ENCODE results near the gene SLC35F4.
A peak's percentile ranks its signal among the peaks of the same experiment; 100 is the strongest.
"Not testable (repeated sequence)": the region's sequence is repeated elsewhere in the genome, so short reads cannot be mapped to it uniquely, and the experiment has no call there.

Gene SLC35F4

GRCh38 chr14:57729208-57730187 lies 136.4 kb downstream of the SLC35F4 start:
- Histone ChIP-seq H3K27ac (ENCODE audit: low read depth, low read length) (no peak overlapping the region), H3K27me3 (ENCODE audit: control insufficient read depth, insufficient read depth, low read length) (no peaks in the 10 kb centered on the region), H3K4me1 (ENCODE audit: control insufficient read depth, insufficient read depth, low read length) (peaks cover 17% of the 10 kb centered on the region), H3K36me3 (ENCODE audit: control insufficient read depth, insufficient read depth, low read length) (no peaks in the 10 kb centered on the region), H3K9ac (ENCODE audit: low read length) (no peak overlapping the region), H3K4me3 (ENCODE audit: low read depth, low read length) (no peak overlapping the region), H3K9me3 (ENCODE audit: control insufficient read depth, insufficient read depth, low read depth, low read length) (no peaks in the 10 kb centered on the region)

GRCh38 chr14:57725399-57726077 lies 140.4 kb downstream of the SLC35F4 start:
- peaks cover 17% of the 10 kb centered on the region for H3K4me1 ChIP-seq (ENCODE audit: control insufficient read depth, insufficient read depth, low read length)
- H3K27ac ChIP-seq (ENCODE audit: low read depth, low read length), result no peak overlapping the region
- H3K4me3 ChIP-seq (ENCODE audit: low read depth, low read length), result no peak overlapping the region
- H3K27me3 ChIP-seq (ENCODE audit: control insufficient read depth, insufficient read depth, low read length), result no peaks in the 10 kb centered on the region
- H3K36me3 ChIP-seq (ENCODE audit: control insufficient read depth, insufficient read depth, low read length), result no peaks in the 10 kb centered on the region
- H3K9me3 ChIP-seq (ENCODE audit: control insufficient read depth, insufficient read depth, low read depth, low read length), result peaks cover 13% of the 10 kb centered on the region; the same call in 1 of the 2 replicates
- no peak overlapping the region for H3K9ac ChIP-seq (ENCODE audit: low read length)

- H3K27ac ChIP-seq (ENCODE audit: low read depth, low read length); H3K4me3 ChIP-seq (ENCODE audit: low read depth, low read length); H3K36me3 ChIP-seq (ENCODE audit: control insufficient read depth, insufficient read depth, low read length); H3K4me1 ChIP-seq (ENCODE audit: control insufficient read depth, insufficient read depth, low read length); H3K9ac ChIP-seq (ENCODE audit: low read length); H3K27me3 ChIP-seq (ENCODE audit: control insufficient read depth, insufficient read depth, low read length): not testable (repeated sequence)
- H3K9me3 ChIP-seq (ENCODE audit: control insufficient read depth, insufficient read depth, low read depth, low read length), result peaks cover 13% of the 10 kb centered on the region; the same call in 1 of the 2 replicates
Measured at GRCh38 chr14:57722141-57722540, 143.8 kb downstream of the SLC35F4 start.

- Histone ChIP-seq H3K27me3 (ENCODE audit: control insufficient read depth, insufficient read depth, low read length) (no peaks in the 10 kb centered on the region), H3K4me3 (ENCODE audit: low read depth, low read length) (peak overlapping the region; percentile 27; the same call in 1 of the 2 replicates), H3K27ac (ENCODE audit: low read depth, low read length) (peak overlapping the region; percentile 50; the same call in 1 of the 2 replicates), H3K9me3 (ENCODE audit: control insufficient read depth, insufficient read depth, low read depth, low read length) (peaks cover 24% of the 10 kb centered on the region), H3K4me1 (ENCODE audit: control insufficient read depth, insufficient read depth, low read length) (peaks cover 35% of the 10 kb centered on the region), H3K36me3 (ENCODE audit: control insufficient read depth, insufficient read depth, low read length) (no peaks in the 10 kb centered on the region), H3K9ac (ENCODE audit: low read length) (no peak overlapping the region)
Measured at GRCh38 chr14:57714487-57714931, 151.4 kb downstream of the SLC35F4 start.

- Histone ChIP-seq H3K4me1 (ENCODE audit: control insufficient read depth, insufficient read depth, low read length) (peaks cover 35% of the 10 kb centered on the region), H3K4me3 (ENCODE audit: low read depth, low read length) (no peak overlapping the region), H3K36me3 (ENCODE audit: control insufficient read depth, insufficient read depth, low read length) (no peaks in the 10 kb centered on the region), H3K27ac (ENCODE audit: low read depth, low read length) (no peak overlapping the region), H3K27me3 (ENCODE audit: control insufficient read depth, insufficient read depth, low read length) (no peaks in the 10 kb centered on the region), H3K9me3 (ENCODE audit: control insufficient read depth, insufficient read depth, low read depth, low read length) (peaks cover 34% of the 10 kb centered on the region), H3K9ac (ENCODE audit: low read length) (no peak overlapping the region)
Measured at GRCh38 chr14:57712698-57713097, 153.2 kb downstream of the SLC35F4 start.

- Histone ChIP-seq H3K9ac (ENCODE audit: low read length) (no peak overlapping the region), H3K9me3 (ENCODE audit: control insufficient read depth, insufficient read depth, low read depth, low read length) (peaks cover 34% of the 10 kb centered on the region), H3K4me3 (ENCODE audit: low read depth, low read length) (no peak overlapping the region), H3K4me1 (ENCODE audit: control insufficient read depth, insufficient read depth, low read length) (peaks cover 35% of the 10 kb centered on the region), H3K36me3 (ENCODE audit: control insufficient read depth, insufficient read depth, low read length) (no peaks in the 10 kb centered on the region), H3K27me3 (ENCODE audit: control insufficient read depth, insufficient read depth, low read length) (no peaks in the 10 kb centered on the region), H3K27ac (ENCODE audit: low read depth, low read length) (no peak overlapping the region)
Measured at GRCh38 chr14:57712102-57712501, 153.8 kb downstream of the SLC35F4 start.

- Histone ChIP-seq H3K27me3 (ENCODE audit: control insufficient read depth, insufficient read depth, low read length) (no peaks in the 10 kb centered on the region), H3K36me3 (ENCODE audit: control insufficient read depth, insufficient read depth, low read length) (no peaks in the 10 kb centered on the region), H3K4me3 (ENCODE audit: low read depth, low read length) (no peak overlapping the region), H3K9ac (ENCODE audit: low read length) (no peak overlapping the region), H3K9me3 (ENCODE audit: control insufficient read depth, insufficient read depth, low read depth, low read length) (peaks cover 34% of the 10 kb centered on the region), H3K27ac (ENCODE audit: low read depth, low read length) (no peak overlapping the region), H3K4me1 (ENCODE audit: control insufficient read depth, insufficient read depth, low read length) (peaks cover 24% of the 10 kb centered on the region)
Measured at GRCh38 chr14:57709909-57710308, 156.0 kb downstream of the SLC35F4 start.

GRCh38 chr14:57709086-57709485 lies 156.8 kb downstream of the SLC35F4 start:
- H3K36me3 ChIP-seq (ENCODE audit: control insufficient read depth, insufficient read depth, low read length); H3K27me3 ChIP-seq (ENCODE audit: control insufficient read depth, insufficient read depth, low read length); H3K9ac ChIP-seq (ENCODE audit: low read length); H3K27ac ChIP-seq (ENCODE audit: low read depth, low read length); H3K4me3 ChIP-seq (ENCODE audit: low read depth, low read length): not testable (repeated sequence)
- peaks cover 34% of the 10 kb centered on the region for H3K9me3 ChIP-seq (ENCODE audit: control insufficient read depth, insufficient read depth, low read depth, low read length)
- peaks cover 16% of the 10 kb centered on the region for H3K4me1 ChIP-seq (ENCODE audit: control insufficient read depth, insufficient read depth, low read length)

- no peak overlapping the region for H3K4me3 ChIP-seq (ENCODE audit: low read depth, low read length)
- no peak overlapping the region for H3K27ac ChIP-seq (ENCODE audit: low read depth, low read length)
- H3K36me3 ChIP-seq (ENCODE audit: control insufficient read depth, insufficient read depth, low read length), result no peaks in the 10 kb centered on the region
- H3K9ac ChIP-seq (ENCODE audit: low read length), result no peak overlapping the region
- H3K27me3 ChIP-seq (ENCODE audit: control insufficient read depth, insufficient read depth, low read length), result no peaks in the 10 kb centered on the region
- H3K4me1 ChIP-seq (ENCODE audit: control insufficient read depth, insufficient read depth, low read length), result peaks cover 5% of the 10 kb centered on the region; the same call in 1 of the 2 replicates
- peaks cover 34% of the 10 kb centered on the region for H3K9me3 ChIP-seq (ENCODE audit: control insufficient read depth, insufficient read depth, low read depth, low read length)
Measured at GRCh38 chr14:57707219-57707618, 158.7 kb downstream of the SLC35F4 start.

GRCh38 chr14:57704763-57705162 lies 161.1 kb downstream of the SLC35F4 start:
- Histone ChIP-seq H3K9ac (ENCODE audit: low read length) (no peak overlapping the region), H3K9me3 (ENCODE audit: control insufficient read depth, insufficient read depth, low read depth, low read length) (peaks cover 12% of the 10 kb centered on the region), H3K4me1 (ENCODE audit: control insufficient read depth, insufficient read depth, low read length) (no peaks in the 10 kb centered on the region), H3K4me3 (ENCODE audit: low read depth, low read length) (no peak overlapping the region), H3K27me3 (ENCODE audit: control insufficient read depth, insufficient read depth, low read length) (no peaks in the 10 kb centered on the region), H3K36me3 (ENCODE audit: control insufficient read depth, insufficient read depth, low read length) (no peaks in the 10 kb centered on the region), H3K27ac (ENCODE audit: low read depth, low read length) (no peak overlapping the region)

- no peak overlapping the region for H3K27ac ChIP-seq (ENCODE audit: low read depth, low read length)
- no peak overlapping the region for H3K4me3 ChIP-seq (ENCODE audit: low read depth, low read length)
- no peaks in the 10 kb centered on the region for H3K4me1 ChIP-seq (ENCODE audit: control insufficient read depth, insufficient read depth, low read length)
- no peaks in the 10 kb centered on the region for H3K36me3 ChIP-seq (ENCODE audit: control insufficient read depth, insufficient read depth, low read length)
- H3K27me3 ChIP-seq (ENCODE audit: control insufficient read depth, insufficient read depth, low read length), result no peaks in the 10 kb centered on the region
- no peak overlapping the region for H3K9ac ChIP-seq (ENCODE audit: low read length)
- 0 out of 2 replicates have a peak, but pooled peaks cover 2% of the 10 kb centered on the region for H3K9me3 ChIP-seq (ENCODE audit: control insufficient read depth, insufficient read depth, low read depth, low read length)
Measured at GRCh38 chr14:57699947-57700346, 165.9 kb downstream of the SLC35F4 start.

All from HUES6 (cell line).